K562 (cell line): ENCODE measurements around the gene TMEM59. TPM values are rescaled to one million over a fixed set of nuclear protein-coding genes. Genes with fewer than 3 reads are reported as not detected.

Experiments used
- ARID3B ChIP-seq: fragments of 250-450 bp; sonication (Bioruptor Pico); IDR thresholded peaks from 2 replicates; pipeline ENCODE4 v1.4.0; 2020; ENCODE audit warnings: borderline replicate concordance
- ATF6 ChIP-seq: sonication (generic); formaldehyde crosslinking; IDR thresholded peaks from 2 replicates; pipeline ENCODE4 v1.4.0; 2020; ENCODE audit warnings: mild to moderate bottlenecking, missing genetic modification reagents
- CREB3L1 ChIP-seq: fragments of 450-650 bp; IDR thresholded peaks from 2 replicates; pipeline ENCODE4 v1.6.1; 2014; ENCODE audit warnings: low read depth, mild to moderate bottlenecking, moderate library complexity, borderline replicate concordance
- CREBBP ChIP-seq: IDR thresholded peaks from one replicate; pipeline ENCODE4 v1.6.1; 2012; ENCODE audit warnings: low read depth, mild to moderate bottlenecking, control low read depth, inconsistent platforms, low read length
- CTCF ChIP-seq, 3 experiments: IDR thresholded peaks in 2 of 3; conservative IDR thresholded peaks in 1 of 3; 2 replicates each; pipeline ENCODE4 v1.5.1; 2011 to 2012; ENCODE audit warnings: low read length in 3 of 3, mild to moderate bottlenecking in 3 of 3, control low read depth in 2 of 3, improper control_type of control experiment in 1 of 3, inconsistent platforms in 1 of 3, low read depth in 1 of 3, mixed read lengths in 1 of 3, moderate library complexity in 1 of 3; ENCODE audit not compliant: insufficient read depth in 2 of 3
- EP400 ChIP-seq: fragments of 450-650 bp; IDR thresholded peaks from 2 replicates; pipeline ENCODE4 v1.6.1; 2017; ENCODE audit warnings: antibody characterized with exemption, mild to moderate bottlenecking, moderate library complexity
- FOXJ3 ChIP-seq: sonication (generic); formaldehyde crosslinking; IDR thresholded peaks from 2 replicates; pipeline ENCODE4 v1.4.0; 2020; ENCODE audit warnings: mild to moderate bottlenecking, missing genetic modification reagents
- HDAC2 ChIP-seq: fragments of 450-650 bp; IDR thresholded peaks from 2 replicates; pipeline ENCODE4 v1.6.1; 2016; ENCODE audit warnings: mild to moderate bottlenecking
- IRF1 ChIP-seq: sonication (generic); formaldehyde crosslinking; IDR thresholded peaks from 2 replicates; pipeline ENCODE4 v1.8.0; 2022; ENCODE audit warnings: missing genetic modification reagents, mild to moderate bottlenecking, borderline replicate concordance
- NCOA1 ChIP-seq: fragments of 450-650 bp; IDR thresholded peaks from 2 replicates; pipeline ENCODE4 v1.6.1; 2016; ENCODE audit warnings: low read depth
- PHB ChIP-seq: fragments of 250-450 bp; sonication (Bioruptor Pico); IDR thresholded peaks from 2 replicates; pipeline ENCODE4 v1.5.0; 2021
- PYGO2 ChIP-seq: fragments of 450-650 bp; IDR thresholded peaks from 2 replicates; pipeline ENCODE4 v1.6.1; 2016; ENCODE audit warnings: mild to moderate bottlenecking, missing genetic modification characterization, moderate library complexity, missing compliant biosample characterization
- SNAPC5 ChIP-seq: fragments of 250-450 bp; sonication (Bioruptor Pico); IDR thresholded peaks from 2 replicates; pipeline ENCODE4 v1.8.0; 2021; ENCODE audit warnings: moderate library complexity, mild to moderate bottlenecking, inconsistent platforms
- STAT6 ChIP-seq: sonication (generic); formaldehyde crosslinking; IDR thresholded peaks from 2 replicates; pipeline ENCODE4 v1.8.1; 2023; ENCODE audit warnings: mild to moderate bottlenecking, missing genetic modification reagents
- SUPT5H ChIP-seq: fragments of 450-650 bp; IDR thresholded peaks from 2 replicates; pipeline ENCODE4 v1.6.1; 2016
- THRAP3 ChIP-seq: fragments of 450-650 bp; IDR thresholded peaks from 2 replicates; pipeline ENCODE4 v1.6.1; 2016; ENCODE audit warnings: mild to moderate bottlenecking, inconsistent platforms, borderline replicate concordance
- ZNF347 ChIP-seq: fragments of 450-650 bp; formaldehyde crosslinking; IDR thresholded peaks from 2 replicates; pipeline ENCODE4 v1.4.0; 2020; ENCODE audit warnings: low read depth, mild to moderate bottlenecking, moderate library complexity
- polyA plus RNA-seq, 8 experiments: library from polyadenylated mRNA; depleted of rRNA in 4 of 8; stranded (reverse) in 5 of 8; unstranded in 3 of 8; fragments of >200 nt; fragmentation: Nextera tagmentation in 2 of 8; fragmentation: Illumina TruSeq in 1 of 8; extraction: Ambion mirVana in 2 of 8; extraction: Trizol in 1 of 8; gene quantifications; 2 replicates each; pipeline versions ENCODE4 v1.2.1 to v1.2.3, GENCODE V29; 2011 to 2014; ENCODE audit warnings: inconsistent platforms in 1 of 8, missing spikeins in 1 of 8
- total RNA-seq, 7 experiments: library from RNA; depleted of rRNA in 6 of 7; stranded (reverse); fragments of >200 nt in 6 of 7; fragmentation: Illumina TruSeq in 2 of 7; extraction: Trizol in 2 of 7; gene quantifications; 2 replicates each; pipeline versions ENCODE4 v1.2.1 to v1.2.3, GENCODE V29; 2011 to 2021; ENCODE audit warnings: low replicate concordance in 1 of 7

TMEM59 gene
- total and polyA plus RNA-seq, 9 of the 15 experiments (the other 6 are each of a cell fraction or from before 2014, with no cell fraction given), result 93.1 to 316 (median 151) TPM

- TF ChIP-seq ATF6 (CRISPR knock-in tag) (no peak), IRF1 (no peak), ZNF347 (CRISPR knock-in tag) (no peak), NCOA1 (peak; percentile 25; the same call in 1 of the 2 replicates), HDAC2 (peak; percentile 52; the same call in 1 of the 2 replicates), THRAP3 (no peak), STAT6 (CRISPR knock-in tag) (no peak), CREB3L1 (peak; percentile 23; the same call in 1 of the 2 replicates), FOXJ3 (CRISPR knock-in tag) (no peak), SNAPC5 (CRISPR knock-in tag) (no peak), EP400 (no peak), SUPT5H (no peak), CTCF (IDR thresholded peaks at IDR 0.05 in 2 of 3, conservative IDR thresholded peaks at IDR 0.05 in 1 of 3; ENCODE audit: insufficient read depth in 2 of 3, low read depth in 1 of 3, low read length in 3 of 3) (peak; percentile 15 to 47 (median 41); a peak in 3 of 6 replicates), PHB (CRISPR knock-in tag) (no peak), CREBBP (no peak), ARID3B (CRISPR knock-in tag) (no peak), PYGO2 (tag) (no peak)
Observed at GRCh38 chr1:54054438-54054749, 1.4 kb upstream of the TMEM59 start (continued).
